ENCODE measurements around the gene OPN5.
"Not testable (repeated sequence)": the region's sequence is repeated elsewhere in the genome, so short reads cannot be mapped to it uniquely, and the experiment has no call there.

OPN5 gene

DNA sequence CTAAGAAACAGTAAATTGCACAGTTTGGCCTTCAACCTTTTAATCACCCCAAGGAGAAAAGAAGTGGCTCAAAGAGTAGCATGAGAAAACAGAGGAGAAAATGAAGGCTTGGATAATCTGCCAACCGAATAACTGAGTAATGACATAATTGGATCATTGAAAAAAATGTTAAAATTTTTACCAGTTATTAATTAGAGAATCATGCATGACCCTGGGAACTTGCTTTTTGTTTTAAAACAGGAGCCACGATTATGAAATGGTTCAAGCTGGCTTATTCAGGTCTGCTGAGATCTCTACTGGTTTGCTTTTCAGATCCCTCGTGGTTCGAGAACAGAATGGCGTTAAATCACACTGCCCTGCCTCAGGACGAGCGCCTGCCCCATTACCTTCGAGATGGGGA is at the start of gene OPN5:
Gene OPN5 (plus strand): TSS at position 301 of the 400 bp plus-strand sequence. CDS start 35 bp downstream, at position 336.
- no peak for FAIRE-seq

- FAIRE-seq: no peak
These were observed 47.8 kb upstream of the OPN5 start for GRCh38 chr6:47733879-47734558.

GRCh38 chr6:47734831-47735481 is 46.9 kb upstream of the OPN5 start:
- FAIRE-seq: no peak

- FAIRE-seq: no peak
These were observed 45.6 kb upstream of the OPN5 start for GRCh38 chr6:47736083-47736700.

DNA sequence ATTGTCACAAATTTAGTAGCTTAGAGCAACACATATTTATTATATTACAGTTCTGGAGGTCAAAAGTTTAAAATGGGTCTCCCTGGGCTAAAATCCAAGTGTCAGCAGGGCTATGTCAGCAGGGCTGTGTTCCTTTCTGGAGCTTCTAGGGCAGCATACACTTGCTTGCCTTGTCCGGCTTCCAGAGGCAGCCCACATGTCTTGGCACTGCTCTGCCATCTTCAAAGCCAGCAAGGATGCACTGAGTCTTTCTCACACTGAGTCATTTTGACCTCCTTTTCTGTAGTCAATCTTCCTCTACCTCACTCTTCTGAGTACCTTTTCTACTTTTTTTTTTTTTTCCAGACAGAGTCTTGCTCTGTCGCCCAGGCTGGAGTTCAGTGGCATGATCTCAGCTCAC is 44.4 kb upstream of the OPN5 start:
- FAIRE-seq: no peak

GRCh38 chr6:47740714-47741113 is 41.1 kb upstream of the OPN5 start:
- no peak for FAIRE-seq

- FAIRE-seq: no peak
These were observed 40.0 kb upstream of the OPN5 start for GRCh38 chr6:47741807-47742206.

- no peak for FAIRE-seq
These were observed 38.1 kb upstream of the OPN5 start for GRCh38 chr6:47743744-47744143.

- FAIRE-seq: not testable (repeated sequence)
These were observed 36.6 kb upstream of the OPN5 start for GRCh38 chr6:47745269-47745668.

- FAIRE-seq: no peak
These were observed 32.1 kb upstream of the OPN5 start for GRCh38 chr6:47749757-47750156.

DNA sequence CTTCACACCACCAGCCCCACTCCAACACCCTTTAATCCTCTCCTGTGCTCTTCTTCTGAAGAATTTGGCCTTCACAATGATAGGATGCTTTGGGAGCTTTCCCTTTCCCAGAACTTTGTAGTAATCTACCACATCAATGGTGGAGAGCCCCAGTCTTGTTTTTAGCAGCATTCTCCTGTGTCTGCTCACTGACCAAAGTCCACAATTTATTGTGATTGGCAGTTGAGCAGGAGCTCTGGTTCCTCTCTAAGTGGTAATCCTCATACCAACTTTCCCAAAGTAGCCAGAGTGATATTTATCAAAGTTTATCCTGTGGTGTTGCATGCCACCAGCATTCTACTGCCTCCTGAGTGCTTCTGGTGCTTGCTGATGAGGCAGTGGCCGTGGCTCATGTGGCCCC is 29.0 kb upstream of the OPN5 start:
- FAIRE-seq: no peak

DNA sequence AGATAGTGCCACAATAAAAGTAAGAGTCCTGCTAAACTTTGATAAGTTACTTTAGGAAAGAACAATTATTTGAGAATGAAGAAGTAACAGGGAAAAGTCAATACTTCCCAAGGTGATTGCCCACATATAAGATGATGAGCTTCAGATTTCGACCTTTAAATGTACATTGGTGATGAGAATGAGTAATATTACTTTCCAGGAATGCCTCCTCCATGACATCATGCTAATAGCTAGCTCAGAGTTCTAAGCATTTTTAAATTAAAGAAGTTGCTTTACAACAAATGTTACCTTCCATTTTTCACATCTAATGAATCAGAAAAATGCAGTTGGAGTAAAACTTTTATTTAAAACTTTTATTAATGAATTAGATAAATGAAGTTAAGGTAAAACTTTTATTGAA is 22.5 kb upstream of the OPN5 start:
- no peak for FAIRE-seq

DNA sequence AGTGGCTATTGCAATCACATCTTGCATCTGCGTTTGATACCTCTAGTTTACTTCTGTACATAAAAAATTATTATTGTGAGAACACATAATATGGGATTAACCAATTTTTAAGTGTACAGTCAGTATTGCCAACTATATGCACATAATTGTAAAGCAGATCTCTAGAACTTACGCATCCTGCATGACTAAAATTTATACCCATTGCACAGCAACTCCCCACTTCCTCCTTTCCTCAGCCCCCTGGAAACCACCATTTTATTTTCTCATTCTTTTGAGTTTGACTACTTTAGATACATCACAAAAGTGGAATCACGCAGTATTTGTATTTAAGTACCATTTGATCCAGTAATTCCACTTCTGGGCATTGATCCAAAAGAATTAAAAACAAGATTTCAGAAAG is 19.3 kb upstream of the OPN5 start:
- no peak for FAIRE-seq

GRCh38 chr6:47766445-47766844 is 15.4 kb upstream of the OPN5 start:
- no peak for FAIRE-seq

DNA sequence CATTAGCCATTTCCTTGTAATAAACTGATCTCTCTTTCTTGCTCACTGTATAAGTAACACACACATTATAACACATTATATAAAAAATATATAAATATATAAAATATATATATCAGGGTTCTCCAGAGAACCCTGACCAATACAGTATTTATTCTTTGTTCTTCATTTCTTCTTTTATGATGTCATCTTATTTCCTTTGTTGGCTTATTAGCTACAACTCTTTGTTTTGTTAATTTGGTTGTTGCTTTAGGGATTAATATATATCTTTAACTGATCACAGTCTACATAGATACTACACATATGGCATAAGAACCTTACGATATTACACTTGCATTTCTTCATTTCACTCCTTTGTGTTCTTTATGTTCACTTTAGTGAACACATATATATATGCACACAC is 14.7 kb upstream of the OPN5 start:
- no peak for FAIRE-seq

DNA sequence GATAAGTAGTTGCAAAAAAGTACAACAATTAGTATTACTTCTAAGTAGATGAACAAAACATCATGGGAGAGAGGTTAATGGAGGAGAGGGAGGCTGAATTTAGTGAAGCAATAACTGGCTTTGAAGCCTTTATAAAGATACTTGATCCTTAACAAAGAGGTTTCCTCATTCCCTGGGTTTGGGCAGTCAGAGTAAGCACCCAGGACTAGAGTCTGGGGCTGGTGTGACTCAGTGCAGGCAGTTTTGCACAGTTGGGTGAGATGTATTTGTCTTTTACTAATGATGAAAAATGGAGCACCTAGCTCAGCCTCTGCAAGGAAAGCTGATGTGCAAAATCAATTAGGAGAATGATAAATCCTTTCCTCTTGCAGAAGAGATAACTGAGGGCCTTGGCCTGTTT is 11.8 kb upstream of the OPN5 start:
- no peak for FAIRE-seq

DNA sequence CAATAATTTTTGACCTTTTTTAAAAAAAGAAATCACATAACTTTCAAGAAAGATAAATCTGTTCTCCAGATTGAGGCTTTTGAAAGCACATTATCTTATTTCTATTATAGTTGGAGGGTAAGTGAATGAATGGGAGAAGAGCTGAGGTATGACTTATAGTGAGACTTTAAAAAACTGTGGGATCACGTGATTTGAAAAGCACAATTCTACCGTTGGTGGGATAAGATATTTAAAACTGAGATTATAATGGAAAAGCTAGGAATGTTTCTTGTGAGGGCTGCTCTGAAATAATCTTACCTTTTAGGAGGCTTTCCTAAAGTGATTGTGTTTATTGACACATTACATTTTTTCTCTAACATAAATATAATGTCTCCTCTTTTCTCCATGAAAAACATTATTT is 9.5 kb upstream of the OPN5 start:
- no peak for FAIRE-seq

GRCh38 chr6:47773005-47773404 is 8.8 kb upstream of the OPN5 start:
- no peak for FAIRE-seq

GRCh38 chr6:47780510-47781356 is 1.1 kb upstream of the OPN5 start:
- FAIRE-seq: no peak

- no peak for FAIRE-seq
These were observed 3.4 kb downstream of the OPN5 start for GRCh38 chr6:47785182-47785581.

DNA sequence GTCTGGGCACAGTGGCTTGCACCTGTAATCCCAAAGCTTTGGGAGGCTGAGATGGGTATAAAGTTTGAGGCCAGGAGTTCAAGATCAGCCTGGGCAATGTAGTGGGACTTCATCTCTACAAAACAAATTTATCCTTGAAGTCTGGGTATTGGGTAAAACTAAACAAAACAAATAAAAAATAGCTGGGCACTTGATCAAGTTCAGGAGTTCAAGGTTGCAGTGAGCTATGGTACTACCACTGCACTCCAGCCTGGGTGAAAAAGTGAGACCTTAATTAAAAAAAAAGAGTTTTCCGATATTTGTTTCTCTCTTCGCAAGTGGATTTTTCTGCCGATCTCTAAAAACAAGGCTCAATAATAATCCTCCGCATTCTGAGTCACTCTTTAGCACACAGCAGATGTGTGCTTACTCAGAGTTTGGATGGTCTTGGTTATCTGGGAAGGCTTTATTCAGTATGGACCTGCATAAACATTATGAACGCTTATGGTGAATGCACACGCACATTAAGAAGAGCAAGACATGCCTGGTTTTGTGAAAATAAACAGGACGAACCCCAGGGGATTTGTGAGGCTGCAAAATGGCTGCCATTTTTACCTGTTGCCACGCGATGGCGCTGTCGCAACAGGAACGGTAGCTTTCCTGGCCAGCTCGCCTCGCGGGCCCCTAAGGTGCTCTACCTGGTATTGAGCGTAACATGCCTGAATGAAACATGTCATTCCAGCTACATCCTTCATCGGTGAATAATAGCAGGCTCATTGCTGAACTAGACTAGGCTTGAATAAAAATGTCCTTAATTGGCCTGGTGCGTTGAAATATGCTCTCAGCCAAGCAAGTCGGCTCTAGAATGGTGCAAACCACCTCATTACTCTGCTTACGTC is 6.0 kb downstream of the OPN5 start:
- FAIRE-seq: peak; percentile 42

GRCh38 chr6:47788498-47788884 is 6.7 kb downstream of the OPN5 start:
- no peak for FAIRE-seq
